CD4-positive, alpha-beta T cell treated with Interleukin-2 at 100 ng/mL for 4 hours (primary cell): ENCODE data around the gene KIAA1549.
"Not testable (repeated sequence)": the region's sequence is repeated elsewhere in the genome, so short reads cannot be mapped to it uniquely, and the experiment has no call there.

Experiments used
- DNase-seq: peaks from one replicate; pipeline ENCODE4 v3.0.0-alpha.2; 2020; ENCODE audit warnings: low spot score

Gene KIAA1549

GRCh38 chr7:138811327-138811726, 169.9 kb downstream of the KIAA1549 start:
- not testable (repeated sequence) for DNase-seq

DNA sequence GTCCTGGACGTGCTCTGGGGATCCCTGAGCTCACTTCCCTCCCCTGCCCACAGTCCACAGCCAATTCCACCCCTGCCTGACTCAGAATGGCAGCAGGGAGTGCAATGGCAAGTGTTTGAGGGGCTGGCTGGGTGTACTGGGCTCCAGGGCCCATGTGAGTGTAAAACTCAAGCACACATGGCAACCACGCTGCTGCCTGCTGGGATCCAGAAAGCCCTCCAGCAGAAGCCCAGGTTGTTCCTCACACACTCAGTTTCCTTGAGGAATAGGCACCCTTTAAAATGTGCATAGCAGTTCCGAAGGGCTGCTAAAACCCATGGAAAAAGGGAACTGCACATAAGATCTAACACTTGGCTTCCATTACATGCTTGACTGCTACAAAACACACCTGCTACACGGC, 171.8 kb downstream of the KIAA1549 start:
- no peak for DNase-seq

GRCh38 chr7:138804618-138805017, 176.6 kb downstream of the KIAA1549 start:
- no peak for DNase-seq

DNA sequence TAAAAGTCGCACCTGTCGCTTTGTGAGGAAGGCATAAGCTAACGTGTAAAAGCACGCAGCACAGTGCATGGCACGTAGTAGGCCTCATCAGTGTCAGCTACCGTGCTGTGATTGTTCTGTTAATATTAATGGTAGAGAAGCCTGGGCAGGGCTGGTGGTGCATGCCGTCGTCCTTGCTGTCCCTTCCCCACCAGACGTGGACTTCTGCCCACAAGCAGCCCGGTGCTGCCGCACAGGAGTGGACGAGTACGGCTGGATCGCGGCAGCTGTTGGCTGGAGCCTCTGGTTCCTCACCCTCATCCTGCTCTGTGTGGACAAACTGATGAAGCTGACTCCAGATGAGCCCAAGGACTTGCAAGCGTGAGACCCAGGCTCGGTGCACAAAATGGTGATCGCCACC, 178.5 kb downstream of the KIAA1549 start:
- DNase-seq = no peak

- no peak for DNase-seq
Observed at GRCh38 chr7:138801256-138801655, 179.9 kb downstream of the KIAA1549 start.

DNA sequence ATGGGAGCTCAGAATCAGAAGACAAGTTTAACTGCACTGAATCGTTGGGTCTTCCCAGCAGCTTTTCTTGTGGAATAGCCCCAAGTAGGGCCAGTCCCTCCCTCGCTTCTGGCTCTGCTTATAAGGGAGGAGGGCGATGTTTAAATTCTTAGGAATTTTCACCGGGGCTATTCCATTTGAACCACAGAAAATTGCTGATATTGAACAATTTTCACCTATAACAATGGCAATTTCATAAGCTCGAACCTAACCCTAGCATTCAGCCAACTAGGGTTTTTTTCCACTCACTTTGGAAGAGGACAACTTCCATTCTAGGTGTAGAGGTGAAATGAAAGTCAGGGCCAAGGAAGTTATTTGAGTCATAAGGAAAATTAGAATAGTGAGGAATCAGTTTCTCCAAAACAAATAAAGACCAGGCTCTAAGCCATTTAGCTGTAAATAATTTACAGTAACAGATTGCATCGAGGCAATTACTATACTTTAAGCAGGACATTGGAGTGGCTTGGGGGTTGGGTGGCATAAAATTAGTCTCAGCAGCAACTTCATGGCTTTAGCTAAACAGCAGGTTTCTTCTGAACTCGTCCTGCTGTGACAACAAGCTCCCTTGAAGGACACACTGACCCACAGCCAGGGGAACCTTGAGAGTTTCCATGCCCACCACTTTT, 181.7 kb downstream of the KIAA1549 start:
- no peak for DNase-seq

GRCh38 chr7:138798836-138799235, 182.4 kb downstream of the KIAA1549 start:
- no peak for DNase-seq

- no peak for DNase-seq
Observed at GRCh38 chr7:138797715-138798320, 183.4 kb downstream of the KIAA1549 start, which contains the start of the genes ATP6V0A4 and TMEM213. Gene ATP6V0A4 (minus strand): TSS chr7:138798196. CDS start chr7:138771247, 26,949 bp downstream. Gene TMEM213 (plus strand): TSS chr7:138797994. CDS start chr7:138798105, 111 bp downstream.

DNA sequence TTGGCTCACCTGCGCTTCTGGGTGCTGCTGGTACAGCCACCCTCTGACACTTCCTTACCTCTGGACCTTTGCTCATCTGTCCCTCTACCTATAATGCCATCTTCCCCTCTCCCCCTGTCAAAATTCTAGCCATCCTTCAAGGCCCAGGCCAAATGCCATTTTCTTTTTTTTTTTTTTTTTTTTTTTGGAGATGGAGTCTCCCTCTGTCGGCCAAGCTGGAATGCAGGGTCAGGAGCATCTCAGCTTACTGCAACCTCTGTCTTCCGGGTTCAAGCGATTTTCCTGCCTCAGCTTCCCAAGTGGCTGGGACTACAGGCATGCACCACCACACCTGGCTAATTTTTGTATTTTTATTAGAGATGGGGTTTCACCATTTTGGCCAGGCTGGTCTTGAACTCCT, 184.1 kb downstream of the KIAA1549 start:
- not testable (repeated sequence) for DNase-seq

- no peak for DNase-seq
Observed at GRCh38 chr7:138796038-138796615, 185.1 kb downstream of the KIAA1549 start.

- DNase-seq = no peak
Observed at GRCh38 chr7:138785587-138786437, 195.4 kb downstream of the KIAA1549 start.

DNA sequence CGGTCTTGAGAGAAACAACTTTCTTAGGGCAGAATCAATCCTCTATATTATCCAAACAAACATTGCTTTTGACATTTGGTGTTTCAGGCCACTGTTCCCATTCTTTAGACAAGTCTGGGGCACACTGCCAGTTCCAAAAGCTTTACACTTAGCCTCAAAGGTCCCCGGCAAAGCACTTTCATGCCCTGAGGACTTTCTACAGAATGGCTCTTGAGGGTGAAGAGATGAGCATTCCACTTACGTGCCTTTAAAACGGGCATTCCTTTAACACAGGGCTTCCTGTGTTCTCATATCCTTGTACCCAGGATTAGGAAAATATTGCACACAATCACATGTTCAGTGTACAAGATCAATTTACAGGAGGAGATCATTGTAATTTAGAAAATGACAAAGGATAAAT, 196.5 kb downstream of the KIAA1549 start:
- DNase-seq = no peak
